OCI-LY7 (cell line): ENCODE results near the gene ABI3. TPM values are rescaled to one million over a fixed set of nuclear protein-coding genes. Genes with fewer than 3 reads are reported as not detected.

Experiments used
- BruUV-seq: library from RNA; stranded (reverse); fragments of 400-500 nt; replicated peaks from 2 replicates; lab custom pipeline; 2021; lab: Mats Ljungman, UMichigan
- CTCF ChIA-PET: fragments of 300-600 bp; sonication (Branson Sonifier 250); formaldehyde crosslinking; loops from one replicate; lab custom pipeline; 2022; ENCODE audit warnings: antibody characterized with exemption; ENCODE audit not compliant: unreplicated experiment; lab: Charles Lee
- POLR2A ChIA-PET: fragments of 300-600 bp; sonication (Branson Sonifier 250); formaldehyde crosslinking; loops from one replicate; lab custom pipeline; 2022; ENCODE audit warnings: antibody characterized with exemption; lab: Charles Lee
- DNase-seq: peaks from one replicate; pipeline ENCODE4 v3.0.0-alpha.2; 2015; ENCODE audit warnings: low spot score
- H2AFZ ChIP-seq: fragments of 200-600 bp; sonication (generic), shearing (Covaris generic); 2 replicates; pipeline ENCODE4 v1.6.1; 2014; ENCODE audit warnings: mild to moderate bottlenecking, antibody characterized with exemption, low read length, moderate library complexity
- H3K27ac ChIP-seq: fragments of 200-600 bp; sonication (generic); 2 replicates; pipeline ENCODE4 v1.5.1; 2014; ENCODE audit warnings: mixed run types, low read depth, mild to moderate bottlenecking, moderate library complexity, low read length, inconsistent platforms; ENCODE audit not compliant: poor library complexity, severe bottlenecking
- H3K36me3 ChIP-seq: fragments of 200-600 bp; sonication (generic); 2 replicates; pipeline ENCODE4 v1.6.1; 2014; ENCODE audit warnings: mild to moderate bottlenecking, antibody characterized with exemption, low read length, moderate library complexity, mixed read lengths; ENCODE audit not compliant: insufficient read depth
- H3K4me1 ChIP-seq: fragments of 200-600 bp; sonication (generic); 2 replicates; pipeline ENCODE4 v1.5.1; 2014; ENCODE audit warnings: mild to moderate bottlenecking, low read length; ENCODE audit not compliant: insufficient read depth, poor library complexity, severe bottlenecking
- H3K4me2 ChIP-seq: fragments of 200-600 bp; sonication (generic); 2 replicates; pipeline ENCODE4 v1.6.1; 2014; ENCODE audit warnings: mild to moderate bottlenecking, low read length
- H3K4me3 ChIP-seq: fragments of 200-600 bp; sonication (generic); 2 replicates; pipeline ENCODE4 v1.5.1; 2014; ENCODE audit warnings: mild to moderate bottlenecking, low read depth, low read length; ENCODE audit not compliant: poor library complexity, severe bottlenecking
- H3K79me2 ChIP-seq: fragments of 200-600 bp; sonication (generic); 2 replicates; pipeline ENCODE4 v1.6.1; 2016; ENCODE audit warnings: low read depth, mild to moderate bottlenecking, low read length, moderate library complexity, mixed read lengths; ENCODE audit not compliant: insufficient read depth
- H3K9me2 ChIP-seq: fragments of 200-600 bp; sonication (generic); 2 replicates; pipeline ENCODE4 v1.6.1; 2016; ENCODE audit warnings: mild to moderate bottlenecking, low read length, mixed read lengths; ENCODE audit not compliant: insufficient read depth
- H3K9me3 ChIP-seq: fragments of 200-600 bp; sonication (generic); 2 replicates; pipeline ENCODE4 v1.6.1; 2014; ENCODE audit warnings: mild to moderate bottlenecking, mixed run types, low read length, mixed read lengths
- H4K20me1 ChIP-seq: fragments of 200-600 bp; sonication (generic); 2 replicates; pipeline ENCODE4 v1.6.1; 2014; ENCODE audit warnings: mild to moderate bottlenecking, antibody characterized with exemption, low read length, moderate library complexity, mixed read lengths; ENCODE audit not compliant: insufficient read depth
- EZH2phosphoT487 ChIP-seq: fragments of 200-600 bp; sonication (generic); IDR thresholded peaks from 2 replicates; pipeline ENCODE4 v1.6.1; 2018; ENCODE audit warnings: low read depth, borderline replicate concordance, mild to moderate bottlenecking, mixed run types, antibody characterized with exemption, low read length, moderate library complexity, mixed read lengths
- intact Hi-C: fragments of 100-400 bp; cut with micrococcal nuclease; formaldehyde crosslinking; loops from one replicate; pipeline ENCODE4 v1.10.0; 2022; ENCODE audit not compliant: unreplicated experiment
- total RNA-seq, 2 experiments: library from RNA; depleted of rRNA in 1 of 2; stranded (reverse); fragments of >200 nt in 1 of 2; shearing (Covaris generic) in 1 of 2; gene quantifications; 2 replicates each; pipeline ENCODE4 v1.2.3, GENCODE V29; 2014 to 2022
- TF ChIP-seq, protein P1 (sequence below): fragments of 200-600 bp; sonication (generic); conservative IDR thresholded peaks from 2 replicates; pipeline ENCODE4 v1.5.1; 2014; ENCODE audit warnings: mild to moderate bottlenecking, antibody characterized with exemption, low read length, moderate library complexity, mixed read lengths

ABI3 gene
- total RNA-seq, 2 experiments from 2014 or later: 24.0 to 29.5 TPM

DNA sequence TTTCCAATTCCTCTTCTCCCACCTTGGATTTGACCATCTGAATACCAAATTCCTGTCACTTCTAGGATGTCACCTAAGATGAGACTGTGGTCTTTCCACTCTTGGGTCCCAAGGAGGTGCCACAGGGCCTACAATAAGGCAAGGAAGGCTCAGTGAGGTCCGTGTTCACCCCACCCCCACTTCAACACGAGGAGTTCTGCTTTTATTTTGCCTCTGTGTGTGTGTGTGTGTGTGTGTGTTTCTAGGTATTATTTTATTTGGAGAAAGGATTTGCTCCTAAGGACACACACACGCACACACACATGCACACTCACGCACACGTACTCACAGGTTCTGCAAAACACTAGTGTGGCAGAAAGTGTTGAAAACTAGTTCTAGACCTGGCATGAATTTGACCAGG is 44.6 kb downstream of the ABI3 start:
- Histone ChIP-seq H3K9me3 (no peaks in the 10 kb centered on the region), H3K9me2 (no peaks in the 10 kb centered on the region), H3K27ac (no peak overlapping the region), H3K4me3 (no peak overlapping the region), H2AFZ (no peak overlapping the region), H3K79me2 (no peaks in the 10 kb centered on the region), H4K20me1 (no peaks in the 10 kb centered on the region), H3K4me1 (no peaks in the 10 kb centered on the region), H3K36me3 (no peaks in the 10 kb centered on the region), H3K4me2 (no peak overlapping the region)
- intact Hi-C loops: no loop called here
- POLR2A ChIA-PET: no interaction called here
- CTCF ChIA-PET: no interaction called here
- TF ChIP-seq EZH2phosphoT487: no peak
- TF ChIP-seq, protein P1, sequence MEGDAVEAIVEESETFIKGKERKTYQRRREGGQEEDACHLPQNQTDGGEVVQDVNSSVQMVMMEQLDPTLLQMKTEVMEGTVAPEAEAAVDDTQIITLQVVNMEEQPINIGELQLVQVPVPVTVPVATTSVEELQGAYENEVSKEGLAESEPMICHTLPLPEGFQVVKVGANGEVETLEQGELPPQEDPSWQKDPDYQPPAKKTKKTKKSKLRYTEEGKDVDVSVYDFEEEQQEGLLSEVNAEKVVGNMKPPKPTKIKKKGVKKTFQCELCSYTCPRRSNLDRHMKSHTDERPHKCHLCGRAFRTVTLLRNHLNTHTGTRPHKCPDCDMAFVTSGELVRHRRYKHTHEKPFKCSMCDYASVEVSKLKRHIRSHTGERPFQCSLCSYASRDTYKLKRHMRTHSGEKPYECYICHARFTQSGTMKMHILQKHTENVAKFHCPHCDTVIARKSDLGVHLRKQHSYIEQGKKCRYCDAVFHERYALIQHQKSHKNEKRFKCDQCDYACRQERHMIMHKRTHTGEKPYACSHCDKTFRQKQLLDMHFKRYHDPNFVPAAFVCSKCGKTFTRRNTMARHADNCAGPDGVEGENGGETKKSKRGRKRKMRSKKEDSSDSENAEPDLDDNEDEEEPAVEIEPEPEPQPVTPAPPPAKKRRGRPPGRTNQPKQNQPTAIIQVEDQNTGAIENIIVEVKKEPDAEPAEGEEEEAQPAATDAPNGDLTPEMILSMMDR: no peak
- BruUV-seq: no TSS peak
- no peak for DNase-seq

DNA sequence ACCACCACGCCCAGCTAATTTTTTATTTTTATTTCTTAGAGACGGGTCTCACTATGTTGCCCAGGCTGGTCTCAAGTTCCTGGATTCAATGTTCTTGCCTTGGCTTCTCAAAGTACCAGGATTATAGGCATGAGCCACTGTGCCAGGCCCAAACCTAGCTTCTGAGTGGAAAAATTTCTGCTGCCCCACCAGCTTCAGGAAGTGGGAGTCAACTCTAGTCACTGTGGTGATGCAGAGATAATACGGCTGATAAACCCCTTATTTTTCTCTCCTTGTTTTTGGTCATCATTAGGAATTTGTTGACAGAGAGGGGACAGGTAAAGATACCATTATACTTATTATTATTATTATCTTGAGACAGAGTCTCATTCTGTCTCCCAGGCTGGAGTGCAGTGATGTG is 47.9 kb downstream of the ABI3 start:
- ChIA-PET POLR2A (no interaction called here), CTCF (no interaction called here)
- Histone ChIP-seq H3K4me2 (no peak overlapping the region), H3K36me3 (no peaks in the 10 kb centered on the region), H4K20me1 (no peaks in the 10 kb centered on the region), H3K27ac (no peak overlapping the region), H3K4me3 (no peak overlapping the region), H3K9me2 (no peaks in the 10 kb centered on the region), H3K79me2 (no peaks in the 10 kb centered on the region), H2AFZ (no peak overlapping the region), H3K4me1 (no peaks in the 10 kb centered on the region), H3K9me3 (no peaks in the 10 kb centered on the region)
- no peak for TF ChIP-seq EZH2phosphoT487
- TF ChIP-seq, protein P1: no peak
- BruUV-seq: no TSS peak
- no peak for DNase-seq
- intact Hi-C loops: no loop called here

DNA sequence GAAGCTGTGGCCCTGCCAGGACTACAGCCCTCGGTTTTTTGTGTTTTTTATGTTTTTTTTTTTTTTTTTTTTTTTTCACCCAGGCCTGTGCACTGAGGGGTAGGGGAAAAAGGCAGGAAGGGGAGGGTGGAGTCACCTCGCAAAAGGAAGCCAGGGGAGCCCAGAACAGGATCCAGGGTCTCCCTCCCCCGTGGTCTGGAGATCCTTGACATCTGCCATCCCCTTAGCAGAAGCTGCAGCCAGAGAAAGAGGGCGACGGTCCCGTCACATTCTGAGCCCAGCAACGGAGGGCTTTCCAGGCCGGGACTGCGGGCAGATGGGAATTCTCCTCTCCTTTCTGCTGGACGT is 49.1 kb downstream of the ABI3 start:
- ChIA-PET POLR2A (interaction anchor here (0.5 to 0.6 kb wide), 2 partner anchors 81 to 1286 kb away, joined by 4 to 5 read pairs; no protein-coding TSS in a partner anchor), CTCF (no interaction called here)
- intact Hi-C loops: no loop called here
- no peak for DNase-seq
- no peaks in the 10 kb centered on the region for H3K9me3 ChIP-seq
- BruUV-seq: no TSS peak
- H3K4me1 ChIP-seq: no peaks in the 10 kb centered on the region
- H3K9me2 ChIP-seq: no peaks in the 10 kb centered on the region
- H3K4me2 ChIP-seq: no peak overlapping the region; the same call in 1 of the 2 replicates
- H3K27ac ChIP-seq: no peak overlapping the region
- H4K20me1 ChIP-seq: no peaks in the 10 kb centered on the region
- H3K79me2 ChIP-seq: no peaks in the 10 kb centered on the region
- H2AFZ ChIP-seq: no peak overlapping the region
- no peaks in the 10 kb centered on the region for H3K36me3 ChIP-seq
- H3K4me3 ChIP-seq: no peak overlapping the region
- TF ChIP-seq EZH2phosphoT487: no peak
- TF ChIP-seq, protein P1: no peak
